Spinal cord (tissue), 10 donors: Measurements from ENCODE around the gene CCDC3. TPM values are rescaled to one million over a fixed set of nuclear protein-coding genes. Genes with fewer than 3 reads are reported as not detected.
"Not testable (repeated sequence)": the region's sequence is repeated elsewhere in the genome, so short reads cannot be mapped to it uniquely, and the experiment has no call there.

Experiments
- DNase-seq, 6 donors: peaks; one replicate each; pipeline versions ENCODE4 v3.0.0 to v3.0.0-alpha.2; 2013 to 2015; ENCODE audit warnings: low spot score in 6 of 6, low read depth in 4 of 6
- H3K27ac ChIP-seq: one replicate; pipeline ENCODE4 v1.5.1; 2013; ENCODE audit warnings: low read depth, low read length, control low read depth
- H3K27me3 ChIP-seq: one replicate; pipeline ENCODE4 v1.6.1; 2013; ENCODE audit warnings: low read length; ENCODE audit not compliant: control insufficient read depth, insufficient read depth
- H3K36me3 ChIP-seq: one replicate; pipeline ENCODE4 v1.6.1; 2013; ENCODE audit warnings: low read length; ENCODE audit not compliant: control insufficient read depth, insufficient read depth
- H3K4me1 ChIP-seq: one replicate; pipeline ENCODE4 v1.6.1; 2013; ENCODE audit warnings: low read length; ENCODE audit not compliant: control insufficient read depth, insufficient read depth
- H3K4me3 ChIP-seq: one replicate; pipeline ENCODE4 v1.5.1; 2013; ENCODE audit warnings: low read depth, low read length, control low read depth
- H3K9me3 ChIP-seq: one replicate; pipeline ENCODE4 v1.6.1; 2013; ENCODE audit warnings: low read length; ENCODE audit not compliant: control insufficient read depth, insufficient read depth
- WGBS: methylation state at CpG from one replicate; pipeline ENCODE4 v1.1.5; 2013; ENCODE audit warnings: missing lambda C conversion rate; ENCODE audit not compliant: insufficient coverage; 5-methylcytosine and 5-hydroxymethylcytosine counted together
- polyA plus RNA-seq, 2 donors: library from polyadenylated mRNA; unstranded; fragments of 120-200 nt; gene quantifications; one replicate each; pipeline ENCODE4 v1.2.1, GENCODE V29; 2013; ENCODE audit not compliant: insufficient read length in 2 of 2
- total RNA-seq, 2 donors: library from RNA; depleted of rRNA in 1 of 2; stranded (reverse); fragments of 120-200 nt in 1 of 2; fragments of >200 nt in 1 of 2; gene quantifications; one replicate each; pipeline versions ENCODE4 v1.2.3 to v1.2.4, GENCODE V29; 2013 to 2014
- donor health status: healthy.

Gene CCDC3
- total and polyA plus RNA-seq, 4 donors: 21.2 to 65.1 (median 48.7) TPM

GRCh38 chr10:13038391-13038790 is 36.9 kb upstream of the CCDC3 start:
- Histone ChIP-seq H3K4me3 (no peak overlapping the region), H3K27me3 (no peaks in the 10 kb centered on the region), H3K36me3 (no peaks in the 10 kb centered on the region), H3K27ac (no peak overlapping the region), H3K9me3 (no peaks in the 10 kb centered on the region), H3K4me1 (peaks cover 5% of the 10 kb centered on the region)
- 17% methylated on average over 1 of the region's 2 CpGs for WGBS
- DNase-seq: peak in 1 of 6 donors; percentile 20

- DNase-seq: no peak
- WGBS: no CpG with 5 or more reads among the region's 2 CpGs
- no peak overlapping the region for H3K4me3 ChIP-seq
These were observed 36.3 kb upstream of the CCDC3 start for GRCh38 chr10:13037832-13038231.

GRCh38 chr10:13036841-13037240 is 35.3 kb upstream of the CCDC3 start:
- Histone ChIP-seq H3K36me3 (no peaks in the 10 kb centered on the region), H3K4me3 (no peak overlapping the region), H3K27me3 (no peaks in the 10 kb centered on the region), H3K27ac (no peak overlapping the region), H3K4me1 (peaks cover 5% of the 10 kb centered on the region), H3K9me3 (no peaks in the 10 kb centered on the region)
- no CpG with 5 or more reads among the region's 4 CpGs for WGBS
- no peak for DNase-seq

More at GRCh38 chr10:13037832-13038231, 36.3 kb upstream of the CCDC3 start:
- Histone ChIP-seq H3K9me3 (no peaks in the 10 kb centered on the region), H3K27ac (no peak overlapping the region), H3K27me3 (no peaks in the 10 kb centered on the region), H3K4me1 (peaks cover 5% of the 10 kb centered on the region), H3K36me3 (no peaks in the 10 kb centered on the region)

- not testable (repeated sequence) for H3K36me3 ChIP-seq, H3K9me3 ChIP-seq, H3K4me1 ChIP-seq, DNase-seq, H3K27me3 ChIP-seq, H3K27ac ChIP-seq, H3K4me3 ChIP-seq
- 81% methylated on average over 6 of the region's 9 CpGs for WGBS
These were observed 34.2 kb upstream of the CCDC3 start for GRCh38 chr10:13035731-13036130.

GRCh38 chr10:13026873-13027272 is 25.4 kb upstream of the CCDC3 start:
- Histone ChIP-seq H3K4me1 (no peaks in the 10 kb centered on the region), H3K36me3 (no peaks in the 10 kb centered on the region), H3K27me3 (no peaks in the 10 kb centered on the region), H3K4me3 (no peak overlapping the region), H3K27ac (no peak overlapping the region), H3K9me3 (peaks cover 4% of the 10 kb centered on the region)
- 71% methylated on average over 2 of the region's 5 CpGs for WGBS
- DNase-seq: no peak

- H3K36me3 ChIP-seq: no peaks in the 10 kb centered on the region
- H3K9me3 ChIP-seq: peaks cover 4% of the 10 kb centered on the region
- no peak overlapping the region for H3K4me3 ChIP-seq
- no CpG with 5 or more reads among the region's 2 CpGs for WGBS
- DNase-seq: no peak
- H3K27ac ChIP-seq: no peak overlapping the region
- no peaks in the 10 kb centered on the region for H3K4me1 ChIP-seq
- H3K27me3 ChIP-seq: no peaks in the 10 kb centered on the region
These were observed 22.2 kb upstream of the CCDC3 start for GRCh38 chr10:13023754-13024153.

GRCh38 chr10:13019280-13019679 is 17.8 kb upstream of the CCDC3 start:
- Histone ChIP-seq H3K27me3 (no peaks in the 10 kb centered on the region), H3K9me3 (peaks cover 4% of the 10 kb centered on the region), H3K36me3 (no peaks in the 10 kb centered on the region), H3K4me1 (no peaks in the 10 kb centered on the region), H3K27ac (no peak overlapping the region), H3K4me3 (no peak overlapping the region)
- no peak for DNase-seq
- WGBS: no CpG with 5 or more reads among the region's 8 CpGs

GRCh38 chr10:13018171-13018570 is 16.7 kb upstream of the CCDC3 start:
- H3K9me3 ChIP-seq: no peaks in the 10 kb centered on the region
- no peak for DNase-seq
- H3K27ac ChIP-seq: no peak overlapping the region
- H3K4me1 ChIP-seq: no peaks in the 10 kb centered on the region
- H3K27me3 ChIP-seq: no peaks in the 10 kb centered on the region
- 81% methylated on average over 2 of the region's 3 CpGs for whole genome bisulfite sequencing
- H3K36me3 ChIP-seq: no peaks in the 10 kb centered on the region
- H3K4me3 ChIP-seq: no peak overlapping the region

- no peak for DNase-seq
- H3K27me3 ChIP-seq: no peaks in the 10 kb centered on the region
- no peak overlapping the region for H3K4me3 ChIP-seq
- H3K9me3 ChIP-seq: peaks cover 2% of the 10 kb centered on the region
- 89% methylated on average over 7 of the region's 10 CpGs for WGBS
- H3K27ac ChIP-seq: no peak overlapping the region
- H3K36me3 ChIP-seq: no peaks in the 10 kb centered on the region
- H3K4me1 ChIP-seq: no peaks in the 10 kb centered on the region
These were observed 15.4 kb upstream of the CCDC3 start for GRCh38 chr10:13016886-13017285.

GRCh38 chr10:13016426-13016825 is 14.9 kb upstream of the CCDC3 start:
- no CpG with 5 or more reads among the region's 5 CpGs for WGBS
- no peaks in the 10 kb centered on the region for H3K4me1 ChIP-seq
- no peak overlapping the region for H3K27ac ChIP-seq
- no peaks in the 10 kb centered on the region for H3K36me3 ChIP-seq
- H3K4me3 ChIP-seq: no peak overlapping the region
- peaks cover 2% of the 10 kb centered on the region for H3K9me3 ChIP-seq
- H3K27me3 ChIP-seq: no peaks in the 10 kb centered on the region
- DNase-seq: peak in 1 of 6 donors; percentile 6
